ENCODE results near the gene DCAF8.

DCAF8 gene

GRCh38 chr1:160264795-160265307 is 2.5 kb upstream of the DCAF8 start:
- Histone ChIP-seq H3K4me3 (ENCODE audit: severe bottlenecking) (no peak overlapping the region), H3K27ac (ENCODE audit: poor library complexity, severe bottlenecking) (no peak overlapping the region), H3K4me1 (ENCODE audit: insufficient read depth, poor library complexity, severe bottlenecking) (peaks cover 11% of the 10 kb centered on the region), H3K36me3 (ENCODE audit: low read depth) (peaks cover 11% of the 10 kb centered on the region), H3K9me3 (ENCODE audit: severe bottlenecking) (no peaks in the 10 kb centered on the region), H3K27me3 (ENCODE audit: insufficient read depth, poor library complexity, severe bottlenecking) (no peaks in the 10 kb centered on the region)
- no peak for DNase-seq (ENCODE audit: low spot score)
- no peak for ATAC-seq (ENCODE audit: low read depth)
- TF ChIP-seq, protein P1, sequence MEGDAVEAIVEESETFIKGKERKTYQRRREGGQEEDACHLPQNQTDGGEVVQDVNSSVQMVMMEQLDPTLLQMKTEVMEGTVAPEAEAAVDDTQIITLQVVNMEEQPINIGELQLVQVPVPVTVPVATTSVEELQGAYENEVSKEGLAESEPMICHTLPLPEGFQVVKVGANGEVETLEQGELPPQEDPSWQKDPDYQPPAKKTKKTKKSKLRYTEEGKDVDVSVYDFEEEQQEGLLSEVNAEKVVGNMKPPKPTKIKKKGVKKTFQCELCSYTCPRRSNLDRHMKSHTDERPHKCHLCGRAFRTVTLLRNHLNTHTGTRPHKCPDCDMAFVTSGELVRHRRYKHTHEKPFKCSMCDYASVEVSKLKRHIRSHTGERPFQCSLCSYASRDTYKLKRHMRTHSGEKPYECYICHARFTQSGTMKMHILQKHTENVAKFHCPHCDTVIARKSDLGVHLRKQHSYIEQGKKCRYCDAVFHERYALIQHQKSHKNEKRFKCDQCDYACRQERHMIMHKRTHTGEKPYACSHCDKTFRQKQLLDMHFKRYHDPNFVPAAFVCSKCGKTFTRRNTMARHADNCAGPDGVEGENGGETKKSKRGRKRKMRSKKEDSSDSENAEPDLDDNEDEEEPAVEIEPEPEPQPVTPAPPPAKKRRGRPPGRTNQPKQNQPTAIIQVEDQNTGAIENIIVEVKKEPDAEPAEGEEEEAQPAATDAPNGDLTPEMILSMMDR (IDR thresholded peaks at IDR 0.05; ENCODE audit: poor library complexity, severe bottlenecking): no peak

DNA sequence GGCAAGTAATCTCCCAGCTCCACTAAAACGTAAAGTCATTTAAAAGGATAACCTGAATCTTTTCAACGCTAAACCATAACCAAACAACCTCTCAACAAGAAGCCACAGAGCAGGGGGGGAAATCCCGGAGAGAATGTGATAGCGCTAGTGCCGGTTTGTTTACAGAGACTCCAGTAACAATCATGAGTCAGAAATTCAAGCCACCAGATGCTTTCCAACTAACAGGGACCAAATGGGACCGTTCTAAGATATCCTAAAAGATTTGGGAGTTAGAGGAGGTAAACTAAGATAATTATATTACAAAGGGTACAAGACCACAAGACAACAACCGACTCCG is 825 bp downstream of the DCAF8 start:
- Histone ChIP-seq H3K36me3 (ENCODE audit: low read depth) (peaks cover 11% of the 10 kb centered on the region), H3K4me3 (ENCODE audit: severe bottlenecking) (peak overlapping the region; percentile 87), H3K9me3 (ENCODE audit: severe bottlenecking) (no peaks in the 10 kb centered on the region), H3K27me3 (ENCODE audit: insufficient read depth, poor library complexity, severe bottlenecking) (no peaks in the 10 kb centered on the region), H3K27ac (ENCODE audit: poor library complexity, severe bottlenecking) (peak overlapping the region; percentile 79), H3K4me1 (ENCODE audit: insufficient read depth, poor library complexity, severe bottlenecking) (peaks cover 22% of the 10 kb centered on the region)
- DNase-seq (ENCODE audit: low spot score): no peak
- TF ChIP-seq, protein P1 (IDR thresholded peaks at IDR 0.05; ENCODE audit: poor library complexity, severe bottlenecking): no peak
- ATAC-seq (ENCODE audit: low read depth): peak; percentile 56

DNA sequence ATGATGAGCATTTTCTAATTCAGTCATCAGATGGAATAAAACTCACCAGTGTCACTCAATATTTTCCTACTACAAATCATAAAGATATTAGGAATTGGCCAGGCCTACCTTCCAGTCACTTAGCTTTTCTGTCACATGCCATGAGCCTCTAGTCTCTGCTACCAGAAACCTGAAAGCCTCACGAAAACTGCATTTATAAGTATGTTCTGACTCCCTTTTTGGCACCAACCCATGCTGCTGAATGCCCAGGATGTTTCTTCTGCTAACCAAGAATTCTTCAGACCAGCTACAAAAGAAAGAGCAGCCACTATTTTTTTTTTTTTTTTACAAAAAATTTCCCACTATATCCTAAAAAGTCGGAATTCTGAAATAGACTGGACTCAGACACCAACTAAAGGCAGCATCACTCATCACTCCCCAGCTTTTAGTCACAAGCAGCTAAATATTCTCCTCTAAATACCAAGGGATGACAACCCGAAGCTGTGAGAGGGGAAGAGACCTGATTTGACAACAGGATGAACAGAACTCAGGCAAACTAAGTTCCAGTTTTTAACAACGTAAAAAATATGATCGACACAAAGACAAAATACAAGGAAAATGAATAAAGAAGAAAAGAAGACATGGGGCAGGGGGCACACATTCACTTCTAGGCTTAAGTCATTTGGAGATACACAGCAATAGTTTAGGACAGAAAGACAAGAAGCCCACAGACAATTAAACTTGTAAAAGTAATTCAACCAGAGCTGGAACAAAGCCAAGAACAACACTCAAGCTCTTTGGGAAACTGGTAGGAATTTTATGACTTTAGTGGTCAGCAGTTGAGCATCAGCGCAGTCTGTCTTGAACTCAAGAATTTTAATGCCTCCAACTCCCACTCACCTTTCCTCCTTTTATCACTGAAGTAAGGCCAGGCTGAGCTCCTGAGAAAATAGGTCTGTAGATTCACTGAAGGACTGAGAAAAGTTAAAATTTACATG is 1.7 kb downstream of the DCAF8 start:
- peaks cover 25% of the 10 kb centered on the region for H3K4me1 ChIP-seq (ENCODE audit: insufficient read depth, poor library complexity, severe bottlenecking)
- TF ChIP-seq, protein P1 (IDR thresholded peaks at IDR 0.05; ENCODE audit: poor library complexity, severe bottlenecking): no peak
- H3K4me3 ChIP-seq (ENCODE audit: severe bottlenecking): peak overlapping the region; percentile 87
- no peaks in the 10 kb centered on the region for H3K27me3 ChIP-seq (ENCODE audit: insufficient read depth, poor library complexity, severe bottlenecking)
- ATAC-seq (ENCODE audit: low read depth) (0 out of 3 replicates have a peak, but pooled peaks have one; percentile 22), DNase-seq (ENCODE audit: low spot score) (no peak)
- H3K36me3 ChIP-seq (ENCODE audit: low read depth): peaks cover 11% of the 10 kb centered on the region
- H3K9me3 ChIP-seq (ENCODE audit: severe bottlenecking): no peaks in the 10 kb centered on the region
- H3K27ac ChIP-seq (ENCODE audit: poor library complexity, severe bottlenecking): peak overlapping the region; percentile 79

- peaks cover 25% of the 10 kb centered on the region for H3K4me1 ChIP-seq (ENCODE audit: insufficient read depth, poor library complexity, severe bottlenecking)
- ATAC-seq (ENCODE audit: low read depth): no peak
- no peaks in the 10 kb centered on the region for H3K9me3 ChIP-seq (ENCODE audit: severe bottlenecking)
- peaks cover 23% of the 10 kb centered on the region for H3K36me3 ChIP-seq (ENCODE audit: low read depth)
- DNase-seq (ENCODE audit: low spot score): no peak
- H3K4me3 ChIP-seq (ENCODE audit: severe bottlenecking): no peak overlapping the region
- no peaks in the 10 kb centered on the region for H3K27me3 ChIP-seq (ENCODE audit: insufficient read depth, poor library complexity, severe bottlenecking)
- TF ChIP-seq, protein P1 (IDR thresholded peaks at IDR 0.05; ENCODE audit: poor library complexity, severe bottlenecking): no peak
- H3K27ac ChIP-seq (ENCODE audit: poor library complexity, severe bottlenecking): no peak overlapping the region
Measured at GRCh38 chr1:160258177-160258798, 4.1 kb downstream of the DCAF8 start.
